A204.1 (cell line): ENCODE data around the gene PRKCB.
"Not testable (repeated sequence)": the region's sequence is repeated elsewhere in the genome, so short reads cannot be mapped to it uniquely, and the experiment has no call there.

Experiments used
- FAIRE-seq: peaks from 2 replicates; lab custom pipeline; 2012; peaks lifted over from hg19 to GRCh38; lab: Jason Lieb, UNC

PRKCB gene

DNA sequence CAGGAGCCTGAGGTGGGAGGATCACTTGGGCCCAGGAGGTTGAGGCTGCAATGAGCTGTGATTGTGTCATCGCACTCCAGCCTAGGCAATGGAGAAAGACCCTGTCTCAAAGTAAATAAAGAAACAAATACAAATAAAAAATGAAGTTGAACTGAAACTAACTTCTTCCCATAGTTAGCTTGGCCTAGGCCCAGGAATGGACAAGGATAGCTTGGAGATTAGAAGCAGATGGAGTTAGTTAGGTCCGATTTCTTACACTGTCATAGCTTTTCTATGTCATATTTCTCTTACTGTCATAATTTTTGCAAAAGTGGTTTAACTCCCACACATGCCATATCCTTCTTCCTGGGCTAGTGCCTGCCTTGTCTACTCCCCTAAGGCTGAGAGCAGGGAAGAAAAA is 265.6 kb downstream of the PRKCB start:
- FAIRE-seq, result no peak

DNA sequence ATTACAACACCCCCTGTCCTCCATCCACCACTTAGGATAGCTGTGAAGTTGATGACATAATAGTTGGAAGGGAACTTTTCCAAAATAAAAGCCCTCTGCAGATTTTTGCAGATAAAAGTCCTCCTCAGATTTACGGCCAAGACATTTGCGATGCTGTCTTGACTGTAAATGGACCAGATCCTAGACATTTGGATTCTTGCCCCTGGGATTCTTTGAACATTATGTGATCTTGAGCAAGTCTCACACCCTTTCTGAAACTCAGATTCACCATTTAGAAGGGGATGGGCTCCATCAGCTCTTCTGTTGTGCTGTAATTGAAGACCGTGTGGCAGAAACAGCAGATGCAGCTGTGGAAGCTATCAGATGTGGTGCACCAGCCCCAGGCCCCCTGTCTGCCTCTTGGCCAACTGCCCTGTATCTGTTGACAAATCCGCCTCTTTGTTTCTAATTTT is 266.5 kb downstream of the PRKCB start:
- no peak for FAIRE-seq

DNA sequence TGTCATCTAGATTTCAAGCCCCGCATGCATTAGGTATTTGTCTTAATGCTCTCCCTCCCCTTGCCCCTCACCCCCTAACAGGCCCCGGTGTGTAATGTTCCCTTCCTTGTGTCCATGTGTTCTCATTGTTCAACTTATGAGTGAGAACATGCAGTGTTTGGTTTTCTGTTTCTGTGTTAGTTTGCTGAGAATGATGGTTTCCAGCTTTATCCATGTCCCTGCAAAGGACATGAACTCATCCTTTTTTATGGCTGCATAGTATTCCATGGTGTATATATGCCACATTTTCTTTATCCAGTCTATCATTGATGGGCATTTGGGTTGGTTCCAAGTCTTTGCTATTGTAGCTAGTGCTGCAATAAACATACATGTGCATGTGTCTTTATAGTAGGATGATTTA is 269.7 kb downstream of the PRKCB start:
- FAIRE-seq, result not testable (repeated sequence)

DNA sequence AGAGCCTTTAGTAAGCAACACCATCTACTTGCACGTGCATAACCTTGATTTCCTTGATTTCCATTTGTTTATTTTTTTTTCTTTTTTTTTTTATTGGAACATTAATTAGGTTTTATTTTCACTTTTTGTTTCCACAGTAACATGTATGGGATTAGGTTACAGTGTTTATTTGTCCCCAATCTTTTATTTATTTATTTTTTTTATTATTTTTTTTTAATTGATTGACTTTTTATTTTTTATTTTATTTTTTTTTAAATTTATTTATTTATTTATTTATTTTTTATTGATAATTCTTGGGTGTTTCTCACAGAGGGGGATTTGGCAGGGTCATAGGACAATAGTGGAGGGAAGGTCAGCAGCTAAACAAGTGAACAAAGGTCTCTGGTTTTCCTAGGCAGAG is 272.3 kb downstream of the PRKCB start:
- FAIRE-seq, result peak; percentile 88

DNA sequence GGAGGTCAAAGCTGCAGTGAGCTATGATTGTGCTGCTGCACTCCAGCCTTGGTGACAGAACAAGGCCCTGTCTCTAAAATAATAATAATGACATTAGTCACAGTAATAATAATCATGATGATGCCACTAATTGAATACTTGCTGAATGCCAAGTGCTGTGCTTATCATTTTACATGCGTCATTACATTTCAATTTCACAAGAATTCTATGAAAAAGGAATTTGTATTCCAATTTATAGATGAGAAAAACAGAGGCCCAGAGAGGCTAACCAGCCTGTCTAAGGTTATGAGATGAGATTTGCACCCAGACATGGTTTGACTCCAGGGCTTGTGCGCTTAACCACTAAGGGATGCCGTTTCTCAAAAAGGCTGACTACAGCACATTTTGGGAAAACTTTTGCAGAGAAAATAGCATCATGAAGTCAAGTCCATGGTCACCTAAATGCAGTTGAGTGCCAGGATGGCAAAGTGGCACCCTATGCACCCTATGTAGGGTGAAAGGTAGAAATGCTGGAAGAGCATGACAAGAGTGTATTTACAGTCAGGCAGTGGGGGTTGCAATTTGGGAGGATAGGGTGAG is 276.0 kb downstream of the PRKCB start:
- FAIRE-seq, result no peak

DNA sequence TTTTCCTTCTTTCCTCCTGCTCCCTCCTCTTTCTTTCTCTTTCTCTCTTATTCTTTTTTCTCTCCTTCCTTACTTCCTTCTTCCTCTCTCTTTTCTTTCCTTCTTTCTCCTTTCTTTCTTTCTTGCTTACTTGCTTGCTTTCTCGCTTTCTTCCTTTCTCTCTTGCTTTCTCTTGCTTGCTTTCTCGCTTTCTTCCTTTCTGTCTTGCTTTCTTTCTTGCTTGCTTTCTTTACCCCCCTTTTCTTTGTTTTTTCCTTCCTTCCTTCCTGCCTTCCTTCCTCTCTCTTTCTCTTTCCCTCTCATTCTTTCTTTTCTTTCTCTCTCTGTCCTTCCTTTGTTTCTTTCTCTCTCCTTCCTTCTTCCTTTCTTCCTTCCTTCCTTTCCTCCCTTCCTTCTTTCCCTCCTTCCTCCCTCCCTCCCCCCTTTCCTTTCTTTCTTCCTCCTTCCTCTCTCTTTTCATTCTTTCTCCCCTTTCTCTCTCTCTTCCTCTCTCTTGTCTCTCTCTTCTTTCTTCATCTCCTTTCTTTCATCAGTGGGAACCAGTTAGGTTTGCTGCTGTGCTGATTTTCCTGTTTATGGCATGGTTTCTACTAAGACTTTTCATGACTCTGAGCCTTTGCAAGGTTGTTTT is 277.4 kb downstream of the PRKCB start:
- no peak for FAIRE-seq

DNA sequence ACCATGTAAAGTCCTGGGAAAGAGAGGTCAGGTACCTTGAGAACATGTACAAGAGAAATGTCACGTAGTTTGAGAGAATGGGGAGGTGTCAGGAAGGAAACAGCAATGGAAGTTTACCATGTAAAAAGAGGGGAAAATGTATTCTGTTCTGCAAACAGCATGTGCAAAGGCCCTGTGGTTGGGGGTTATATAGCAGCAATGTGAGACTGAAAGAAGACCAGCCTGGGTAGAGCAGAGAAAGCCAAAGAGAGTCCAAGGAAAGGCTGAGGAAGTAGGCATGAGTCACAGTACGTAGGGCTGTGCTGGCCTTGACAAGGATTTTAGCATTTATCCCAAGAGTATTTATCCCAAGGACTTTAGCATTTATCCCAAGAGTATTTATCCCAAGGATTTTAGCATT is 279.1 kb downstream of the PRKCB start:
- no peak for FAIRE-seq

DNA sequence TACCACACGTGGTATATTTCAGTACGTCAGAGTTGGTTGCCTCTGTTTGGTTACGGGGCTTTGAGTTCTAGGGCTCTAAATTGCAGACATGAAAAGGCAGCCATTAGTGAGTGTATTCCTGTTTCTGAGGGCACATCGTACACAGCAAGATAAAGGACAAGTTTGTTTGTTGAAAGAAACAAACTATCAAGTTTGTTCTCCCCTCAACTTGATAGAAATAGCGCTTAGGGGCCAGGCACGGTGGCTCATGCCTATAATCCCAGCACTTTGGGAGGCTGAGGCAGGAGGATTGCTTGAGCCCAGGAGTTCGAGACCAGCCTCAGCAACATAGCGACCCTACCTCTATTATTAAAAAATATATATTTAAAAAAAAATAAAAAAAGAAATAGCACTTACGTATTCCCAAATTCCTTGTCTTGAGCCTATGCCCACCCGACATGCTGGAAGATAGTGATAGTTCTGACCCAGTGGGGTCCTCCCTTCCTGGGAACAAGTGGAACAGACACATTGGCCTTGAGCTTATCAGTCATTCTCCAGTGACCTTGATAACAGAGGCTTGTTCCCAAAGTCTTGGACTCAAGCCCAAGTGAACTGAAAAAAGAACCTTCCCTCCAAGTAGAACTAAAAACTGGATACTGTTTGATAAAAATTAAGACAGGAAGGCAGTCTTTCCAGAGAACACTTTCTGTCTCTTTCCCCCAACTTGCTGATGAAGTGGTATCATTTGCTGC is 280.4 kb downstream of the PRKCB start:
- no peak for FAIRE-seq

DNA sequence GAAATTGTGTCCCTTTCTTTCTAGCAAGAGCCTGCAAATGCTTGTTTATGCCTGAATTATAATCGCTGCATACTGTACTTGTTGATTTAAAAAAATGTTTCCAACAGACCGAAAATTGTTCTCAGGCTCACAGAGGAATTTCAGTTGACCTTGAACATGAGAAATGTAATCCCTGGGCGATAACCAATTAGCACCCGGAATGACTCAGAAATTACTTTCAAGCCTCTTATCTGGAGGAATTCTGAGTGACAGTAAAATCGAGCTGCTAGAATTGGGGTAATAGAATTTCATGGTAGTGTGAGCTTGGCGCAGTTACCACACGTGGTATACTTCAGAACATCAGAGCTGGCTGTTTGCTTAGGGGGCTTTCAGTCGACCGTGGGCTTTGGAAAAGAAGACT is 281.2 kb downstream of the PRKCB start:
- FAIRE-seq, result no peak

DNA sequence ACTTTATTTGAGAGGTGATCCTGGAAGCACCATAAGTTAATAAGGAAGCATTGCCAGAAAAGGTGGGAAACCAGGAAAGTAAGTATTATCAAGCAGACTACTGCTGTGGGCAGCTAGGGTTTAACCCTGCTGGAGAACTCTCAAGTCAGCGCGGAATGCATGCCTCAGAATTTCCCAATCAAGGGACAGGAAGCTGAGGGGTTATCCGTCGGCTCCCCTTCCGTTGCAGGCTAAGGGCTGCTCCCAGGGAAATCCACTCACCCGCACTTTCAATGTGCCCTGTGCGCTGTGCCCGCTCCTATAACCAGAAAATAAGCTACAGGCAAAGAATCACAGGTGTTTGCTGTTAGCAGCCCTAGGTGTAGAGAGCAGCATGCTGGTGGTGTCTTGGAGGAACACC is 281.9 kb downstream of the PRKCB start:
- FAIRE-seq, result no peak

DNA sequence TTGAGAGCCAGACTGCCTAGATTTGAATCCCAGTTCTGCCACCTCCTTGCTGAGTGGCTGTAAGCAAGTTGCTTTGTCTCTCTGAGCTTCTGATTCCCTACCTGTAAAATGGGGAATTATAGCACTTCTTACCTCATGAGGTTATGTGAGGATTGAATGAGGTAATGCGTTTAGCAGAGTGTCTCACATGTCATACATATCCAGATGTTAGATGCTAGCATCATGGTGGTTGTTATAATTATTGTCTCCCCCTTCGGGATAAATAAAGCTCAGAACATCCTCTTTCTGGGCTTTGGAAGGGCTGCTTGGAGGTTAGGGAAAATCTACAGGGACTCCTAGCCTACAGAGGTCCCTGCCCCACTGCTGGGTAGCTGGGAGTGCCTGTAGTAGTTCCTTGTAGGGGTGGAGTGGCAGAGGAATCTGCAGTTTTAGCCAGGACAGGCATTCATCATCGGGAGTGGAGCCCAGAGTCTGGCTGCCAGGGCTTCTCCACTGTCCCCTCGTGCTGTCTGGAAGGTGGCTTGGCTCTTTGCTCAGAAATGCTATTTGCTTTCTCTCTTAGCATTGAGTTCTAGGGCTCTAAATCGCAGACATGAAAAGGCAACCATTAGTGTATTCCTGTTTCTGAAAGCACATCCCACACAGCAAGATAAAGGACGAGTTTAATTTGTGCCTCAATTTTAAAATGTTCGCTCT is 282.5 kb downstream of the PRKCB start:
- no peak for FAIRE-seq

DNA sequence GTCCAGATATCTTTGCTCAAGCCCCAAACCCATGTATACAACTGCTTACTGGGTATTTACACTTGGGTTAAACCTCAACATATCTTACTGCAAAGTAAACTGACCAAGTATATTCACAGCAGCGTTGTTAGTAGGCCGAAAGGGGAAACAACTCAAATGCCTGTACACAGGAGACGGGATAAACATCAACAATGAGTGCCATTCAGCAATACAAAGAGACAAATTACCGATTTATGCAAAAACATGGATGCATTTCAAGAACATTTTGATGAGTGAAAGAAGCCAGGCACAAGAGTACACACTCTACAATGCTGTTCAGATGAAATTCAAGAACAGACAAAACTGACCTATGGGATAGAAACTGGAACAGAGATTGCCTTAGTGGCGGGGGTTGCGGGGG is 284.0 kb downstream of the PRKCB start:
- FAIRE-seq, result no peak

DNA sequence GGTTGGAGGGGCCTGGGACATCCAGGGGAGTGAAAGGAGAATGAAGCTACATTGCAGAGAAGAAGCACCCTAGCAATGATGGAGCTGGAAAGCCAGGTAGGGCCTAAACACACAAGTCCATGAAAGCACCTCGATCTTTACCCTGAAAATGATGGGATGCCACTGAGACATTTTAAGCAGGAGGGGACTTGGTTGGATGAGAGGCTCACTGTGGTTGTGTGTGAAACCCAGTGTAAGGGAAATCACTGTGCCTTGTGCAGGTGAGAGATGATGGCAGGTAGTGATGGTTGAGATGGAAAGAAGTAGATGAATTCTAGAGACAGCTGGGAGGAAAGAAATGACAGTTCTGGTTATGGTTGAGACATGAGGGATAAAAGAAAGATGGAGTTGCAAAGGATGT is 287.5 kb downstream of the PRKCB start:
- FAIRE-seq, result no peak

DNA sequence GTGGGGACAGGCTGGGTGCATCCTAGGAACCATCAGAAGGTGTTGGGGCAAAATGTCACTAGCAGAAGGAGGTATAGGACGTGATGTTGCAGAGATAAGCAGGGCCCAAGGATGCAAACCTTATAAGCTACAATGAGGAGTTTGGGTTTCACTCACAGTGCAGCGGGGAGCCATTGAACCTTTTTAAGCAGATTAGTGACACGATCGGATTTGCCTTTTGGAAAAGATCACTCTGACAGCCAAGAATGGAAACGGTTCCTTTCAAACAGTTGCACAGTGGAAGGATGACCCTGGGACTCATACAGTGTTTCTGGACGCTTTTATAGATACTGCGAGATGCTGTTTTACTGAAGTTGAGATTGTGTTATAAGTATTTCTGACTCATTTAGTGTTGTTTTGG is 288.5 kb downstream of the PRKCB start:
- FAIRE-seq, result no peak

DNA sequence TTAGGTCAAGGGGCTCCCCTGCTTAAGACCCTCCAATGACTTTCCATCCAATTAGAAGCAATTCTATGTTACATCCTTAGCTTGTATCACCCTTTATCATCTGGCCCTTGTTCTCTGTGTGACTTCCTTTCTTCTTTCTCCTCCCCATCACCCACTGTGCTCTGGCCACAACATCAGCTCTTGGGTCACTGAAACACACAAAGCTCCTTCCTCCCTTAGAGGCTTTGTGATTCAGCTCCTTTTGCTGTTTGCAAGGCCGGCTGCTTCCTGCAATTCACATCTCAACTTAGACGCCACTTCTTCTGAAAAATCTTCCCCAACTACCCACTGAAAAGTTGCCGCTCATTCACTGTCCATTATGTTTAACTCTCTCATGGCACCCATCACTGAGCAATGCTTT is 289.4 kb downstream of the PRKCB start:
- no peak for FAIRE-seq

DNA sequence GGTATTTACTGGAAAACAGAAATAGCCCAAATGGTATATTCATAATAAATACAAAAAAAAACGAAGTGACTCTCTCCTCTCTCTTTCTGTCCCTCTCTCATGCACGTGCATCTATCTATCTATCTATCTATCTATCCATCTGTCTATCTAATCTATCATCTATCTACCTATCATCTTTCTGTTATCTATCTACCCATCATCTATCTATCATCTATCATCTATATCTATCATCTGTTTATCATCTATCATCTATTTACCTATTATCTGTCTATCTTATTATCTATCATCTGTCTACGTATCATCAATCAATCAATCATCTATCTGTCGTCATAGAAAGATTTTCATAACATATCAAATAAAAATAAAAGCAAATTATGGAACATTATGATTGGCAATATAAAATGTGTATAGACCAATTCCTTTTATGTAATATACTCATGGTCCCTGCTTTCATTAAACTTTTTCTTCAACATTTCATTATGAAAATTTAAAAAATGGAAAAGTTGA is 293.7 kb downstream of the PRKCB start:
- no peak for FAIRE-seq

DNA sequence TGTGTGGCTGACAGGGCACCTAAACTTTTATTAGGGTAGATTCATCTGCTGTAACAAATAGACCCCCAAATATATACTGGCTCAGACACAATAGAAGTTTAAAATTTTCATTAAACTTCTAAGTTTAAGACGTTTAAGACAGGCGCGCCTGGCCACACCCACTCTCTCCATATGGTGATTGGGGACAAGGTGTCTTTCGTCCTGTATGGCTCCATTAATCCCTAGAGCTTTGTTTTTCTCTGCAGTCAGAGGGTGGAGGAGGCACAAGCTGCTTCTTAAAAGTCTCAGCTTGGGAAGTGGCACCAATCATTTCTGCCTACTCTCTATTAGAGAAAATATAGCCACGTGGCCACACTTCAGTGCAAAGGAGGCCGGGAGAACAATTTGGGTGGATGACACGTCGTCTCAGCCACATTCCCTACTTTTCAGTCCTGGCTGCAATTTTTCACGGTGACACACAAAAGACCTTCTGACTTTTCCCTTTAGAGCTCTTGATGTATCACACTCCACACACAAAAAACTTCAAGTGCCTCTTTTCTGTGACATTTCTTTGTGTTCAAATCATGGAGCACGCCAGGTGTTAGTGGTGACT is 294.8 kb downstream of the PRKCB start:
- FAIRE-seq, result no peak

DNA sequence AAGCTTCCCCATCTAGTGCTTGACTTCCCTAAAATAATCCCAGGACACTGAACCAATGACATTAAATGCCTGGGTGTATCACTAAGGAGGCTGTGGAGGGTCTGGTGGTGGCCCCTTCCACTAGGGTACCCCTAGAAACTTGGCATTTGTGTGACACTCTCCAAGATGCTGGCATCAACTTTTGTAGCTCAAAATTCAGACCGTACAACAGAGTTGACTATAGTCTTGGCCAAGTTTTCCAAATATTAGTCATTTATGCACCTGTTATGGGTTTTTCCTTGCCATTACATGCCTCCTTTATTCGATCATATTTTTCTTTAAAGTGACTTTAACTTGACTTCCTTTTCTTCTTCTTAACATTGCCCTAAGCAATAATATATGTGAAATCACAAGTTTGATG is 295.5 kb downstream of the PRKCB start:
- no peak for FAIRE-seq

DNA sequence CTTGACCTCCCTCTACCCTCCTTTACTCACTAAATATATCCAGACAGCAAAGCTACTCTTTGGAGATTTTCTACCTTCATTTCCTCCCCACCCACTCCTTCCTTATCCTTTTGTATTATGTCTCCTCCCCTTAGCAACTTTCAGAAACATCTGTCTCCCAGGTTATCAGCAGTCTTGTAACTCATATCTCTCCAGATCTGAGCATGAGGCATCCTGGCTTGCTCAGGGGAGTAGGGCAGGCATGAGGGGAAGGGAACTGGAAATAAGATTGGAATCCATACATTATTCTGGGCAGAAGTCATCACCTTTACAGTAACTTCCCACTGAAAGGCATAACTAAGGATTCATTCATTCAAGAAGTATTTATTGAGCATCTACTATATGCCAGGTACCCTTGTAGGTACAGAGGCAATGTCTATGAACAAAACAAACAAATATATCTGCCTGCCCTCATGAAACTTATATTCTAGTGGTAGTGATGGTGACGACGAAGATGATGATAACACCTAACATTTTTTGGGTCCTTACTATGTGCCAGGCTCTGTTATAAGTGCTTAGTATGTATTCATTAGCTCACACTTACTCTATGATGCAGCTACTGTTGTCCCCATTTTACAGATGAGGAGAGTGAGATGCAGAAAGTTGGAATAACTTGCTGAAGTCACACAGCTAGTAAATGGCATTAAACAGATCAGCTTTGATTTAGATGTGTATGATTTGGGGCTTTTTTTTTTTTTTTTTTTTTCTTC is 296.4 kb downstream of the PRKCB start:
- FAIRE-seq, result no peak

DNA sequence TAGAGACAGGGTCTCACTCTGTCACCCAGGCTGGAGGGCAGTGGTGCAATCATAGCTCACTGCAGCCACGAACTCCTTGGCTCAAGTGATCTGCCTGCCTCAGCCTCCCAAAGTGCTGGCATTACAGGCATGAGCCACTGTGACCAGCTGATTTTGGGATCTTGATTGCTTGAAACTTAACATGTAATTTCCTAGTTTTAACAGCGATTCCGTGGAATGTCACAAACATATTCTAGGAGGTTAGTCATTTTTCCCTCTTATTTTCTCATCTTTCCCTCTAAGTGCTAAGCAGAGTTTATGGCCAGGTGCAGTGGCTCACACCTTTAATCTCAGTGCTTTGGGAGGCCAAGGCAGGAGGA is 297.0 kb downstream of the PRKCB start:
- FAIRE-seq, result no peak

DNA sequence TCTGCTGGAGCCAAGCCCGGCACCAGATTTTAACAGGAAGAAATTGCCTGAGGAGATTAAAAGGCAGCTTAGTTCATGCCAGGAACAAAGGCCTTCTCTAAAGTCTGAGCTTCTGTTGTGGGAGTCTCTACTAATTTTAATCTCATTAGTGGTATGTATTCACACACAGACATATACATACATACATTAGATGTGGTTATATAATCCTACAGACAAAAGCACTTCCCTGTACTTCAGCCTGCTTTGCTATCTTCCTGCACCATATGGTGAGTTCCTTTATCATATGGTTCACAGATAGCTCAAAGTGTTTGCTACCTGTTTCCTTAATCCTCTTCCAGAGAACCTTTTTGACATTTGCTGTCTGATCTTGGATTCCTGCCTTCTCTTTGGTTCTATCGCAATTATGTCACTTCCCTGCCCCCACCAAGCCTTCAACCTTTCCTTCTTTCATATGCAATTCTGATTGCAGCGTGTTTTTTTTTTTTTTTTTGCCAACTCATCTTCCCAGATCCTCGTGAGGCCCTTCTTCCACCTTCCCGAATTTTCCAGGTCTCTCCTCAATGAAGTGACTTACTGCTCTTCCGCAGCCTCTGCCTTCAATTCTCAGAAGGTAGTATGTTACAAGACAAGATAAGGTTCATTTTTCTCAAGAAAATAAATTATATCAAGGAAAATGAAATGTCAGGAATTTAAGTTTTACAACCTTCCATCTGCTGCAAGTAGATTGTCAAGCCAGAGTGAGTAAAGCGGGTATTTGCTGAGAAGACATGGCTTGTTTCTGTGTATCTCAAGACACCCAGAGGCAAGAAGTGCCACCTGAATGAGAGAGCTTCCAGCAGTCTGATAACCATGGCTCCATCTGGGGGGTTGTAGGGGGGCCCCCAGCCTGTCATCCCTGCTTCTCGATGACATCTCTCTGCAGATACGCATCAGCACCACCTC is 300.1 kb downstream of the PRKCB start:
- no peak for FAIRE-seq
